ENCODE data around the gene TMEM120B.

TMEM120B gene

DNA sequence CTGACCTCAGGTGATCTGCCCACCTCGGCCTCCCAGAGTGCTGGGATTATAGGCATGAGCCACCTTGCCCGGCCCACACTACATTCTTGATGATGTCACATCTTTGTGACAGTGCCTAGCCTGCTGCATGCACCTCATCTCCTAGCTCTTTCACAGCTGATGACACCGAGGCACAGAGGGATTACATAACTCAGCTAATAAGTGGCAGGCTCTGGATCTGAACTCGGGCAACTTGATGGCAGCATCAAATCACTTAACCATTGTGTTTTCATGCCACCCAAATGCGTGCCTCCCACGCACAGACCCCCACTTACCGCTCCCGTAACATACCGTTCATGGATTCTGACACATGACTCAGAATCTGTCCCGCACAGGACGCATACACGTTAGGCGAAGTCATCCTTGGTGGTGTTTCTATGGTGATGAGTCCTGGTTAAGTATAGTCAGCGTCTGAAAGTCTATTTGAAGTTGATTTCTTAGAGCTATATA, 7.4 kb downstream of the TMEM120B start:
- H3K27ac ChIP-seq, result no peak overlapping the region
- TF ChIP-seq, protein P1, sequence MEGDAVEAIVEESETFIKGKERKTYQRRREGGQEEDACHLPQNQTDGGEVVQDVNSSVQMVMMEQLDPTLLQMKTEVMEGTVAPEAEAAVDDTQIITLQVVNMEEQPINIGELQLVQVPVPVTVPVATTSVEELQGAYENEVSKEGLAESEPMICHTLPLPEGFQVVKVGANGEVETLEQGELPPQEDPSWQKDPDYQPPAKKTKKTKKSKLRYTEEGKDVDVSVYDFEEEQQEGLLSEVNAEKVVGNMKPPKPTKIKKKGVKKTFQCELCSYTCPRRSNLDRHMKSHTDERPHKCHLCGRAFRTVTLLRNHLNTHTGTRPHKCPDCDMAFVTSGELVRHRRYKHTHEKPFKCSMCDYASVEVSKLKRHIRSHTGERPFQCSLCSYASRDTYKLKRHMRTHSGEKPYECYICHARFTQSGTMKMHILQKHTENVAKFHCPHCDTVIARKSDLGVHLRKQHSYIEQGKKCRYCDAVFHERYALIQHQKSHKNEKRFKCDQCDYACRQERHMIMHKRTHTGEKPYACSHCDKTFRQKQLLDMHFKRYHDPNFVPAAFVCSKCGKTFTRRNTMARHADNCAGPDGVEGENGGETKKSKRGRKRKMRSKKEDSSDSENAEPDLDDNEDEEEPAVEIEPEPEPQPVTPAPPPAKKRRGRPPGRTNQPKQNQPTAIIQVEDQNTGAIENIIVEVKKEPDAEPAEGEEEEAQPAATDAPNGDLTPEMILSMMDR (IDR thresholded peaks at IDR 0.05), result no peak
- TF ChIP-seq ZFX (IDR thresholded peaks at IDR 0.05; ENCODE audit: borderline replicate concordance), result no peak

- H3K27ac ChIP-seq, result no peak overlapping the region
- TF ChIP-seq ZFX (IDR thresholded peaks at IDR 0.05; ENCODE audit: borderline replicate concordance), result no peak
These were observed 8.2 kb downstream of the TMEM120B start for GRCh38 chr12:121720762-121721161.

DNA sequence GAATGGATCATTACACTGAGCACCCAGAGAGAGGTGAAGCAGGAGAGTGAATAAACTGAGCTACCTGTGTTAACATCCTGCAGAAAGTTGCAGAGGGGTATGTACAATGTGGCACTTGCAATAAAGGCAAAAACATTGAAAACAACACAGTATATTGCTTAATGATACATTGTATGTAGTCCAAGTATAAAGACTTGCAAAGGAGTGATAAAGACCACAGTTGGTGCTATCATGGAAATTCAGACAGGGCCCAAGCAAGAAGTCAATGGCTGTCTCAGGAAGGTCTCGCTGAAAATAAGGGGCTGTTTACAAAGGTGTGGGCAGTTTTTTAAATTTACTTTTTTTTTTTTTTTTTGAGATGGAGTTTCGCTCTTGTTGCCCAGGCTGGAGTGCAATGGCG, 10.0 kb downstream of the TMEM120B start:
- TF ChIP-seq, protein P1 (IDR thresholded peaks at IDR 0.05), result no peak
- TF ChIP-seq ZFX (IDR thresholded peaks at IDR 0.05; ENCODE audit: borderline replicate concordance), result no peak

DNA sequence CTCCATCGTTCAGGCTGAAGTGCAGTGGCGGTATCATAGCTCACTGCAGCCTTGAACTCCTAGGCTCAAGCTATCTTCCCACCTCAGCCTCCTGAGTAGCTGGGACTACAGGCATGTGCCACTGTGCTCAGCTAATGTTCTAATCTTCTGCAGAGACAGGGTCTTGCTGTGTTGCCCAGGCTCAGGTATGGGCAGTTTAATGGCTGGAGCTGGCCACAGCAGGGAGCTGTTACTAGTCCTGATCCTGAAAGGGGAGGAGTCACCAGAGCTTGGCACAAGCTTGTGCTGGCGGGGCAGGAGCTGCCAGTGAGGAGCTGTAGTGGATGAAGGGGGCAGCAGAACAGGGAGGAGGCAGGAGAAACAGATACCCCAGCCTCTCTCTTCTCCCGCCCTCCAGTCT, 10.6 kb downstream of the TMEM120B start:
- no peak for TF ChIP-seq ZFX (IDR thresholded peaks at IDR 0.05; ENCODE audit: borderline replicate concordance)
- TF ChIP-seq, protein P1 (IDR thresholded peaks at IDR 0.05), result no peak
- H3K27ac ChIP-seq, result no peak overlapping the region

More for the DNA sequence above, 10.0 kb downstream of the TMEM120B start:
- H3K27ac ChIP-seq, result no peak overlapping the region

DNA sequence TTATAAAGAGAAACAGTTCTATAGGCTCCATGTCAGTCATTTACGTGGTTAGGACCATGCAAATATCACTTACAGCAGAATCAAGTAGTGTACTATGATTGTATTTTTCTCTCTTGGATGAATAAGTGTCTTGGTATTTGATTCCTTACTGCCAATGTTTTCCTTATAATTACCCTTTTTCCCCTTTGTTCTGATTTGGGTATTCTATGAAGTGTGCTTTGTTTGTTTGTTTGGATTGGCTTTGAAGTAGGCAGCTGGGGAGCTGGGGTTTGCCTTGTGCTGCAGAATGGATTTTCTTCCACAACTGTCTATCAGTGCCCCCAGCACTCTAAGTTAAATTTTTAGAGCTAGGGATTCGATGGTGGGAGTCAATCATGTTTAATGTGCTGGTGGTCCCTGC, 12.4 kb downstream of the TMEM120B start:
- TF ChIP-seq, protein P1 (IDR thresholded peaks at IDR 0.05), result no peak
- TF ChIP-seq ZFX (IDR thresholded peaks at IDR 0.05; ENCODE audit: borderline replicate concordance), result no peak
- no peak overlapping the region for H3K27ac ChIP-seq

- TF ChIP-seq, protein P1 (IDR thresholded peaks at IDR 0.05), result no peak
- TF ChIP-seq ZFX (IDR thresholded peaks at IDR 0.05; ENCODE audit: borderline replicate concordance), result no peak
These were observed 12.9 kb downstream of the TMEM120B start for GRCh38 chr12:121725423-121725822.

DNA sequence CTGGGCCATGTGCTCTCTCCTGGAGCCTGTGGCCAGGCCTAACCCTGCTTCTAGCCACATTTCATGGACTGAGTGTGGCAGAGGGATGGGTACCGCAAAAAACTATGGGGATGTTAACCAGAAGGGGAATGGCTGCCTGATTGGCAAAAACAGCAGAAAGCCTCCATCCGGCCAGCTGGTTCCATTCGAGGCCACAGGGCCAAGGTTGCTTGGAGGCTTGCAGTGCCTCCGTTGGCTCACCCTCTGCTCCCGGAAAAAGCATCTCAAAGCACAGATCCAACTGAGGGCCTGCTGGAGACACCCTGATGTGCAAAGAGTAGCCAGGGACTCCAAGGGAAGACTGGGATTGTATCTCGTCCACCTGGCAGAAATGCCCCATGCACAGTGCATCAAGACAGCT, 16.5 kb downstream of the TMEM120B start:
- H3K27ac ChIP-seq, result no peak overlapping the region
- no peak for TF ChIP-seq ZFX (IDR thresholded peaks at IDR 0.05; ENCODE audit: borderline replicate concordance)
- TF ChIP-seq, protein P1 (IDR thresholded peaks at IDR 0.05), result no peak

More at GRCh38 chr12:121725423-121725822, 12.9 kb downstream of the TMEM120B start:
- H3K27ac ChIP-seq, result no peak overlapping the region

DNA sequence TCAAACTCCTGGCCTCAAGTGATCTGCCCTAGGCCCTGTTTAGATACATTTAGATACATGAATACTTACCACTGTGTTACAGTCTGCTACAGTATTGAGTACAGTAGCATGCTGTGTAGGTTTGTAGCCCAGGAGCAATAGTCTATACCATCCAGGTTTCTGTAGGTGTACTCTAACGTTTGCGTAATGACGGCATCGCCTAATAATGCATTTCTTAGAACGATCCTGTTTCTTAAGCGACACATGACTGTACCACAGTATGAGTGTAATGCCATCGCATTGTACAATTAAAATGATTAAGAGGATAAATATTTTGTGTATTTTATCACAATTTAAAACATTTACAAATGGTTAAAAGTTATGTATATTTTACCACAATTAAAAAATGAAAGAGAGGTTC, 18.9 kb downstream of the TMEM120B start:
- H3K27ac ChIP-seq, result no peak overlapping the region
- no peak for TF ChIP-seq ZFX (IDR thresholded peaks at IDR 0.05; ENCODE audit: borderline replicate concordance)
- TF ChIP-seq, protein P1 (IDR thresholded peaks at IDR 0.05), result no peak

Data from 22Rv1 (cell line).